HG03571 (cell line): ENCODE measurements around the gene KANSL1L.
"Not testable (repeated sequence)": the region's sequence is repeated elsewhere in the genome, so short reads cannot be mapped to it uniquely, and the experiment has no call there.

ENCODE experiments used
- ATAC-seq: cut with Tn5 transposase; IDR thresholded peaks from one replicate; pipeline ENCODE4 v1.9.1; 2021; ENCODE audit not compliant: unreplicated experiment

KANSL1L gene

GRCh38 chr2:210171309-210172218 is at the start of gene KANSL1L:
Gene KANSL1L, minus strand, starts transcription at chr2:210171409. Its CDS starts 16,827 bp downstream, at chr2:210154582.
- peak; percentile 73 for ATAC-seq

- no peak for ATAC-seq
Observed at GRCh38 chr2:210215120-210215519, 43.9 kb upstream of the KANSL1L start.

GRCh38 chr2:210210185-210210584 is 39.0 kb upstream of the KANSL1L start:
- no peak for ATAC-seq

- ATAC-seq = no peak
Observed at GRCh38 chr2:210207929-210208328, 36.7 kb upstream of the KANSL1L start.

GRCh38 chr2:210203558-210203957 is 32.3 kb upstream of the KANSL1L start:
- no peak for ATAC-seq

- ATAC-seq = no peak
Observed at GRCh38 chr2:210203147-210203546, 31.9 kb upstream of the KANSL1L start.

GRCh38 chr2:210199854-210200253 is 28.6 kb upstream of the KANSL1L start:
- ATAC-seq = no peak

- peak; percentile 55 for ATAC-seq
Observed at GRCh38 chr2:210199186-210199765, 28.1 kb upstream of the KANSL1L start.

- ATAC-seq = no peak
Observed at GRCh38 chr2:210198326-210198725, 27.1 kb upstream of the KANSL1L start.

GRCh38 chr2:210197720-210198119 is 26.5 kb upstream of the KANSL1L start:
- ATAC-seq = no peak

GRCh38 chr2:210195101-210195852 is 24.1 kb upstream of the KANSL1L start:
- no peak for ATAC-seq

- no peak for ATAC-seq
Observed at GRCh38 chr2:210190345-210190744, 19.1 kb upstream of the KANSL1L start.

- no peak for ATAC-seq
Observed at GRCh38 chr2:210189452-210190138, 18.4 kb upstream of the KANSL1L start.

- no peak for ATAC-seq
Observed at GRCh38 chr2:210188755-210189154, 17.5 kb upstream of the KANSL1L start.

- ATAC-seq = no peak
Observed at GRCh38 chr2:210188190-210188589, 17.0 kb upstream of the KANSL1L start.

- ATAC-seq = not testable (repeated sequence)
Observed at GRCh38 chr2:210183936-210184335, 12.7 kb upstream of the KANSL1L start.

GRCh38 chr2:210181606-210182088 is 10.4 kb upstream of the KANSL1L start:
- ATAC-seq = not testable (repeated sequence)

GRCh38 chr2:210181033-210181605 is 9.9 kb upstream of the KANSL1L start:
- not testable (repeated sequence) for ATAC-seq

- ATAC-seq = no peak
Observed at GRCh38 chr2:210180477-210180876, 9.3 kb upstream of the KANSL1L start.

GRCh38 chr2:210179351-210179990 is 8.3 kb upstream of the KANSL1L start:
- no peak for ATAC-seq
